Trophoblast cell (in vitro differentiated cells and primary cell): Measurements from ENCODE around the gene FBRSL1.
A peak's percentile ranks its signal among the peaks of the same experiment; 100 is the strongest.

ENCODE experiments used
- DNase-seq, 2 donors: peaks; one replicate each; pipeline ENCODE4 v3.0.0-alpha.2; 2016
- H2AFZ ChIP-seq: 2 replicates; pipeline ENCODE4 v1.6.1; 2013; ENCODE audit warnings: low read length, moderate library complexity, mild to moderate bottlenecking; ENCODE audit not compliant: insufficient read depth, poor library complexity
- H2AK5ac ChIP-seq: 2 replicates; pipeline ENCODE4 v1.6.1; 2013; ENCODE audit warnings: mild to moderate bottlenecking, low read length
- H2BK120ac ChIP-seq: 2 replicates; pipeline ENCODE4 v1.6.1; 2013; ENCODE audit warnings: low read length, mild to moderate bottlenecking, moderate library complexity; ENCODE audit not compliant: insufficient read depth, poor library complexity
- H2BK12ac ChIP-seq: 2 replicates; pipeline ENCODE4 v1.6.1; 2013; ENCODE audit warnings: mild to moderate bottlenecking, low read length, moderate library complexity
- H2BK5ac ChIP-seq: 2 replicates; pipeline ENCODE4 v1.6.1; 2013; ENCODE audit warnings: low read length, low read depth, moderate library complexity, mild to moderate bottlenecking; ENCODE audit not compliant: poor library complexity
- H3K14ac ChIP-seq: 2 replicates; pipeline ENCODE4 v1.6.1; 2013; ENCODE audit warnings: mild to moderate bottlenecking, low read length
- H3K18ac ChIP-seq: 2 replicates; pipeline ENCODE4 v1.6.1; 2013; ENCODE audit warnings: mild to moderate bottlenecking, low read length
- H3K23ac ChIP-seq: 2 replicates; pipeline ENCODE4 v1.6.1; 2013; ENCODE audit warnings: low read length
- H3K27ac ChIP-seq: 2 replicates; pipeline ENCODE4 v1.5.1; 2013; ENCODE audit warnings: low read depth, mild to moderate bottlenecking, inconsistent platforms, low read length, moderate library complexity
- H3K27me3 ChIP-seq: 2 replicates; pipeline ENCODE4 v1.6.1; 2013; ENCODE audit warnings: inconsistent platforms, mild to moderate bottlenecking, low read length, moderate library complexity; ENCODE audit not compliant: insufficient read depth
- H3K36me3 ChIP-seq, 2 experiments: 1 replicate in 1 of 2; 2 replicates in 1 of 2; pipeline ENCODE4 v1.6.1; 2013; ENCODE audit warnings: low read length in 2 of 2, mild to moderate bottlenecking in 2 of 2, moderate library complexity in 1 of 2; ENCODE audit not compliant: insufficient read depth in 2 of 2, control insufficient read depth in 1 of 2
- H3K4ac ChIP-seq: 2 replicates; pipeline ENCODE4 v1.6.1; 2013; ENCODE audit warnings: low read depth, mild to moderate bottlenecking, low read length, moderate library complexity
- H3K4me1 ChIP-seq, 2 experiments: 1 replicate in 1 of 2; 2 replicates in 1 of 2; pipeline ENCODE4 v1.6.1; 2013; ENCODE audit warnings: low read length in 2 of 2, mild to moderate bottlenecking in 2 of 2, moderate library complexity in 1 of 2; ENCODE audit not compliant: insufficient read depth in 2 of 2, control insufficient read depth in 1 of 2
- H3K4me2 ChIP-seq: 2 replicates; pipeline ENCODE4 v1.6.1; 2013; ENCODE audit warnings: inconsistent platforms, mild to moderate bottlenecking, low read length, moderate library complexity
- H3K4me3 ChIP-seq: 2 replicates; pipeline ENCODE4 v1.5.1; 2013; ENCODE audit warnings: mild to moderate bottlenecking, low read depth, low read length, inconsistent platforms
- H3K79me1 ChIP-seq: one replicate; pipeline ENCODE4 v1.6.1; 2013; ENCODE audit warnings: low read length
- H3K79me2 ChIP-seq: 2 replicates; pipeline ENCODE4 v1.6.1; 2013; ENCODE audit warnings: low read length, mild to moderate bottlenecking; ENCODE audit not compliant: control insufficient read depth, insufficient read depth, poor library complexity
- H3K9ac ChIP-seq: 2 replicates; pipeline ENCODE4 v1.6.1; 2013; ENCODE audit warnings: mild to moderate bottlenecking, low read length
- H3K9me3 ChIP-seq: 2 replicates; pipeline ENCODE4 v1.6.1; 2013; ENCODE audit warnings: low read depth, mild to moderate bottlenecking, control low read depth, inconsistent platforms, low read length; ENCODE audit not compliant: insufficient read depth
- H4K12ac ChIP-seq: 2 replicates; pipeline ENCODE4 v1.6.1; 2013; ENCODE audit warnings: low read depth, mild to moderate bottlenecking, low read length, moderate library complexity
- H4K8ac ChIP-seq: 2 replicates; pipeline ENCODE4 v1.6.1; 2013; ENCODE audit warnings: low read depth, mild to moderate bottlenecking, low read length, moderate library complexity
- H4K91ac ChIP-seq: one replicate; pipeline ENCODE4 v1.6.1; 2013; ENCODE audit warnings: low read depth, mild to moderate bottlenecking, low read length, moderate library complexity
- WGBS: extraction: QIAGEN DNeasy Blood & Tissue Kit; methylation state at CpG from one replicate; pipeline ENCODE4 v1.1.7; 2013; ENCODE audit warnings: missing lambda C conversion rate; ENCODE audit not compliant: insufficient read length, insufficient coverage; ENCODE audit errors: extremely low coverage; 5-methylcytosine and 5-hydroxymethylcytosine counted together

FBRSL1 gene

GRCh38 chr12:132487311-132487741, 2.6 kb upstream of the FBRSL1 start:
- Histone ChIP-seq H3K18ac (no peak overlapping the region), H3K36me3 (peaks cover 0 to 3% of the 10 kb centered on the region in 2 experiments), H3K79me1 (peaks cover 4% of the 10 kb centered on the region), H4K91ac (no peak overlapping the region), H2AFZ (no peak overlapping the region), H3K9me3 (peaks cover 9% of the 10 kb centered on the region), H2BK120ac (no peak overlapping the region), H3K4me1 (peaks cover 11 to 20% of the 10 kb centered on the region in 2 experiments), H2AK5ac (no peak overlapping the region), H3K9ac (no peak overlapping the region), H2BK5ac (no peak overlapping the region), H3K79me2 (peaks cover 6% of the 10 kb centered on the region), H4K12ac (no peak overlapping the region), H4K8ac (no peak overlapping the region), H3K4me3 (no peak overlapping the region), H3K27me3 (peaks cover 16% of the 10 kb centered on the region), H3K14ac (no peak overlapping the region), H3K27ac (no peak overlapping the region), H3K23ac (no peak overlapping the region), H2BK12ac (no peak overlapping the region), H3K4ac (no peak overlapping the region), H3K4me2 (no peak overlapping the region)
- WGBS, result no CpG with 5 or more reads among the region's 14 CpGs
- no peak for DNase-seq

GRCh38 chr12:132488127-132489077, 1.5 kb upstream of the FBRSL1 start:
- H3K18ac ChIP-seq, result no peak overlapping the region
- H3K79me2 ChIP-seq, result peaks cover 9% of the 10 kb centered on the region
- WGBS, result no CpG with 5 or more reads among the region's 23 CpGs
- no peak overlapping the region for H4K12ac ChIP-seq
- no peak overlapping the region for H2AK5ac ChIP-seq
- H3K14ac ChIP-seq, result no peak overlapping the region
- peaks cover 3% of the 10 kb centered on the region in 2 experiments for H3K36me3 ChIP-seq
- H3K9ac ChIP-seq, result no peak overlapping the region
- H3K4ac ChIP-seq, result no peak overlapping the region
- no peak overlapping the region for H4K91ac ChIP-seq
- H2BK120ac ChIP-seq, result no peak overlapping the region
- H3K4me3 ChIP-seq, result no peak overlapping the region
- H3K4me1 ChIP-seq, result peaks cover 17 to 29% of the 10 kb centered on the region in 2 experiments
- H4K8ac ChIP-seq, result no peak overlapping the region
- H2BK12ac ChIP-seq, result no peak overlapping the region
- no peak overlapping the region for H3K23ac ChIP-seq
- no peak overlapping the region for H2AFZ ChIP-seq
- H3K9me3 ChIP-seq, result peaks cover 9% of the 10 kb centered on the region
- H3K27ac ChIP-seq, result no peak overlapping the region
- H3K79me1 ChIP-seq, result peaks cover 9% of the 10 kb centered on the region
- no peak overlapping the region for H2BK5ac ChIP-seq
- peak overlapping the region; percentile 69 for H3K4me2 ChIP-seq
- H3K27me3 ChIP-seq, result peaks cover 13% of the 10 kb centered on the region
- no peak for DNase-seq

DNA sequence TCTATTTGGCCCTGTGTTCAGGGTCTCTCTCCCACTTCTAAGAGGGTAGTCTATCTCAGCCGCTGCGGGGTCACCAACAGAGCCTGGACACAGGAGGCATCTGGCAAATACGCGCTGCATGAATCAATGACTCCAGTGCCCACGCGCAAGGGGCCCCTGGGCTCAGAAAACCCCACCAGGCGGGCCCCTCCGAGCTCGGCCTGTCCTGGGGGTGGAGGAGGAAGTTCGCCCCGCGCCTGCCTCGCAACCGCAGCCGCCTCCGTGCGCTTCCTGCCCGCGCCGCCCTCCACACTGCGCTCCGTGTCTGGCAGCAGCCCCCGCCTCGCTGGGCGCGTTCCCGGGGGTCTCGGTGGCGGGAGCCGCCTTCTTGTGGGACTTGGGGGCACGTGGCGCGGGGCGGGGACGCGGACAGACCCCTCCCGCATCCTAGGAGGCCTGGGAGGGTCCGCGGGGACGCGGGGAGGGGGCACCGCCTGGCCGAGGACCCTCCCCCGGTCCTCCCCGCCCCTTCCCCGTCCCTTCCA, 811 bp upstream of the FBRSL1 start:
- Histone ChIP-seq H3K18ac (no peak overlapping the region), H4K12ac (no peak overlapping the region), H3K27ac (no peak overlapping the region), H3K9me3 (peaks cover 9% of the 10 kb centered on the region), H3K23ac (no peak overlapping the region), H2BK12ac (no peak overlapping the region), H3K79me2 (peaks cover 12% of the 10 kb centered on the region), H3K4me3 (peak overlapping the region; percentile 71), H2AK5ac (no peak overlapping the region), H2BK5ac (no peak overlapping the region), H4K8ac (no peak overlapping the region), H3K4ac (no peak overlapping the region), H3K79me1 (peaks cover 16% of the 10 kb centered on the region), H3K4me1 (peaks cover 24 to 36% of the 10 kb centered on the region in 2 experiments), H3K36me3 (peaks cover 3% of the 10 kb centered on the region in 2 experiments), H2AFZ (peak overlapping the region; percentile 40), H2BK120ac (no peak overlapping the region), H4K91ac (no peak overlapping the region), H3K14ac (no peak overlapping the region), H3K4me2 (peak overlapping the region; percentile 69), H3K27me3 (peaks cover 13% of the 10 kb centered on the region), H3K9ac (no peak overlapping the region)
- DNase-seq, result peak; percentile 12 to 27
- no CpG with 5 or more reads among the region's 46 CpGs for WGBS

DNA sequence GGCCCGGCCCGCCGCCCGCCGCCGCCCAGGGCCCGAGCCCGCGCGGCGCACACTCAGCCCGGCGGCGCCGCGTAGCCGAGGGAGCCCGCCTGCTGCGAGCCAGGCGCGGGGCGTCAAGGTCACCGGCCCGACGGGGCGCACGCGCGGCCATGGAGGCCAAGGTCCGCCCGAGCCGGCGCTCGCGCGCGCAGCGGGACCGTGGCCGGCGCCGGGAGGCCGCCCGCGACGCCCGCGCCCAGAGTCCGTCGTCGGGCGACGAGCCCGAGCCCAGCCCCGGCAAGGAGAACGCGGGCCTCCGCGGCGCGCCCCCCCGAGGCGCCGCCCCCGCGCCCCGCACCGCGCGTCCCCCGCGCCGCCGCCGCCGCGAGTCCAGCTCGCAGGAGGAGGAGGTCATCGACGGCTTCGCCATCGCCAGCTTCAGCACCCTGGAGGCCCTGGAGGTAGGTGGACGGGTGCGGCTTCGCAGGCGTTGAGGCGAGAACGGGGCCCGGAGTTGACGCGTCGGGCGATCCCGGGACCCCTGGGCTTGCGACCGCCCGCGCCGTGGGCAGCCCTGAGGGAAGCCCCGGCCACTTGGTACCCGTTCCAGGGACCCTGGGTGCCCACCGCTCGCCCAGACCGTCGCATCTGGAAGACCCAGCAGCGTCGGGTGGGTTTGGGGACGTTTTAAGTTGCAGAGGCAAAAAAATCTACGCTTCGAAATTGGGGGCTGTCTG, 629 bp downstream of the FBRSL1 start:
- Histone ChIP-seq H3K9me3 (peaks cover 5% of the 10 kb centered on the region), H2BK120ac (no peak overlapping the region), H3K27me3 (peaks cover 13% of the 10 kb centered on the region), H3K36me3 (peaks cover 3% of the 10 kb centered on the region in 2 experiments), H4K91ac (no peak overlapping the region), H4K12ac (no peak overlapping the region), H3K79me1 (peaks cover 24% of the 10 kb centered on the region), H4K8ac (no peak overlapping the region), H3K23ac (no peak overlapping the region), H3K4me1 (peaks cover 39 to 50% of the 10 kb centered on the region in 2 experiments), H2AK5ac (peak overlapping the region; percentile 44), H3K4ac (peak overlapping the region; percentile 77), H3K9ac (peak overlapping the region; percentile 73), H2BK12ac (no peak overlapping the region), H3K14ac (peak overlapping the region; percentile 85), H3K4me3 (peak overlapping the region; percentile 75), H3K27ac (no peak overlapping the region), H3K4me2 (peak overlapping the region; percentile 68), H3K79me2 (peaks cover 20% of the 10 kb centered on the region), H3K18ac (peak overlapping the region; percentile 57), H2AFZ (no peak overlapping the region), H2BK5ac (no peak overlapping the region)
- no CpG with 5 or more reads among the region's 110 CpGs for WGBS
- DNase-seq, result peak in 1 of 2 donors; percentile 32
